H4 (cell line): ENCODE results near the gene APOC3. TPM values are rescaled to one million over a fixed set of nuclear protein-coding genes. Genes with fewer than 3 reads are reported as not detected.
A peak's percentile ranks its signal among the peaks of the same experiment; 100 is the strongest.
"Not testable (repeated sequence)": the region's sequence is repeated elsewhere in the genome, so short reads cannot be mapped to it uniquely, and the experiment has no call there.

Source experiments
- DNase-seq: peaks from one replicate; pipeline ENCODE4 v3.0.0-alpha.2; 2015; ENCODE audit warnings: low spot score
- total RNA-seq: library from RNA; depleted of rRNA; stranded (reverse); fragments of >200 nt; shearing (Covaris generic); gene quantifications from 2 replicates; pipeline ENCODE4 v1.2.3, GENCODE V29; 2014

The APOC3 gene
- total RNA-seq, 1 experiment from 2014 or later, result not detected

DNA sequence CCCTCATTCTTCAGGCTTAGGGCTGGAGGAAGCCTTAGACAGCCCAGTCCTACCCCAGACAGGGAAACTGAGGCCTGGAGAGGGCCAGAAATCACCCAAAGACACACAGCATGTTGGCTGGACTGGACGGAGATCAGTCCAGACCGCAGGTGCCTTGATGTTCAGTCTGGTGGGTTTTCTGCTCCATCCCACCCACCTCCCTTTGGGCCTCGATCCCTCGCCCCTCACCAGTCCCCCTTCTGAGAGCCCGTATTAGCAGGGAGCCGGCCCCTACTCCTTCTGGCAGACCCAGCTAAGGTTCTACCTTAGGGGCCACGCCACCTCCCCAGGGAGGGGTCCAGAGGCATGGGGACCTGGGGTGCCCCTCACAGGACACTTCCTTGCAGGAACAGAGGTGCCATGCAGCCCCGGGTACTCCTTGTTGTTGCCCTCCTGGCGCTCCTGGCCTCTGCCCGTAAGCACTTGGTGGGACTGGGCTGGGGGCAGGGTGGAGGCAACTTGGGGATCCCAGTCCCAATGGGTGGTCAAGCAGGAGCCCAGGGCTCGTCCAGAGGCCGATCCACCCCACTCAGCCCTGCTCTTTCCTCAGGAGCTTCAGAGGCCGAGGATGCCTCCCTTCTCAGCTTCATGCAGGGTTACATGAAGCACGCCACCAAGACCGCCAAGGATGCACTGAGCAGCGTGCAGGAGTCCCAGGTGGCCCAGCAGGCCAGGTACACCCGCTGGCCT lies 641 bp downstream of the APOC3 start:
- DNase-seq, result no peak

- DNase-seq, result no peak
Observed at GRCh38 chr11:116831790-116832349, 2.2 kb downstream of the APOC3 start.

DNA sequence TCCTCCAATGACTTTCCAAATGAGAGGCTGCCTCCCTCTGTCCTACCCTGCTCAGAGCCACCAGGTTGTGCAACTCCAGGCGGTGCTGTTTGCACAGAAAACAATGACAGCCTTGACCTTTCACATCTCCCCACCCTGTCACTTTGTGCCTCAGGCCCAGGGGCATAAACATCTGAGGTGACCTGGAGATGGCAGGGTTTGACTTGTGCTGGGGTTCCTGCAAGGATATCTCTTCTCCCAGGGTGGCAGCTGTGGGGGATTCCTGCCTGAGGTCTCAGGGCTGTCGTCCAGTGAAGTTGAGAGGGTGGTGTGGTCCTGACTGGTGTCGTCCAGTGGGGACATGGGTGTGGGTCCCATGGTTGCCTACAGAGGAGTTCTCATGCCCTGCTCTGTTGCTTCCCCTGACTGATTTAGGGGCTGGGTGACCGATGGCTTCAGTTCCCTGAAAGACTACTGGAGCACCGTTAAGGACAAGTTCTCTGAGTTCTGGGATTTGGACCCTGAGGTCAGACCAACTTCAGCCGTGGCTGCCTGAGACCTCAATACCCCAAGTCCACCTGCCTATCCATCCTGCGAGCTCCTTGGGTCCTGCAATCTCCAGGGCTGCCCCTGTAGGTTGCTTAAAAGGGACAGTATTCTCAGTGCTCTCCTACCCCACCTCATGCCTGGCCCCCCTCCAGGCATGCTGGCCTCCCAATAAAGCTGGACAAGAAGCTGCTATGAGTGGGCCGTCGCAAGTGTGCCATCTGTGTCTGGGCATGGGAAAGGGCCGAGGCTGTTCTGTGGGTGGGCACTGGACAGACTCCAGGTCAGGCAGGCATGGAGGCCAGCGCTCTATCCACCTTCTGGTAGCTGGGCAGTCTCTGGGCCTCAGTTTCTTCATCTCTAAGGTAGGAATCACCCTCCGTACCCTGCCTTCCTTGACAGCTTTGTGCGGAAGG lies 2.9 kb downstream of the APOC3 start:
- DNase-seq, result no peak

- no peak for DNase-seq
Observed at GRCh38 chr11:116833491-116833815, 3.7 kb downstream of the APOC3 start.

GRCh38 chr11:116833816-116834534 lies 4.3 kb downstream of the APOC3 start:
- no peak for DNase-seq

- DNase-seq, result not testable (repeated sequence)
Observed at GRCh38 chr11:116834535-116835041, 4.9 kb downstream of the APOC3 start.

GRCh38 chr11:116835042-116835772 lies 5.5 kb downstream of the APOC3 start:
- DNase-seq, result no peak

DNA sequence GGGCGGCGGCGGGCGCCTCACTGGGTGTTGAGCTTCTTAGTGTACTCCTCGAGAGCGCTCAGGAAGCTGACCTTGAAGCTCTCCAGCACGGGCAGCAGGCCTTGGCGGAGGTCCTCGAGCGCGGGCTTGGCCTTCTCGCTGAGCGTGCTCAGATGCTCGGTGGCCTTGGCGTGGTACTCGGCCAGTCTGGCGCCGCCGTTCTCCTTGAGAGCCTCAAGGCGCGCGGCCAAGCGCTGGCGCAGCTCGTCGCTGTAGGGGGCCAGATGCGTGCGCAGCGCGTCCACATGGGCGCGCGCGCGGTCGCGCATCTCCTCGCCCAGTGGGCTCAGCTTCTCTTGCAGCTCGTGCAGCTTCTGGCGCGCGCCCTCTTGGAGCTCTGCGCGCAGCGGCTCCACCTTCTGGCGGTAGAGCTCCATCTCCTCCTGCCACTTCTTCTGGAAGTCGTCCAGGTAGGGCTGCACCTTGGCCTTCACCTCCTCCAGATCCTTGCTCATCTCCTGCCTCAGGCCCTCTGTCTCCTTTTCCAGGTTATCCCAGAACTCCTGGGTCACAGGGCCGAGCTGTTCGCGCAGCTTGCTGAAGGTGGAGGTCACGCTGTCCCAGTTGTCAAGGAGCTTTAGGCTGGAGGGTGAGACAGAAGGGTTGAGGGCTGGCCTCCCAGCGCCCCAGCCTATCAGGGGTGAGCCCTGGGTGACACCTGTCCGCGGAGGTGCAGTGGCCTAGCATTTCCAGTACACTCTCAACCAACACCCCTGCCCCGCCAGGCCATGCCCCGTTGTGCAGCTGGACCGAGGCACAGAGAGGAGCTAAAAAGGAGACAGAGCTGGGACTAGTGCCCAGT lies 6.3 kb downstream of the APOC3 start:
- peak; percentile 83 for DNase-seq

GRCh38 chr11:116836632-116836991 lies 6.9 kb downstream of the APOC3 start:
- no peak for DNase-seq

GRCh38 chr11:116837231-116838091 lies 7.8 kb downstream of the APOC3 start, which contains the start of gene APOA1:
TSS of gene APOA1 (minus strand) at chr11:116837622. CDS start at chr11:116837387, 235 bp downstream.
- DNase-seq, result no peak

- no peak for DNase-seq
Observed at GRCh38 chr11:116838321-116839084, 8.8 kb downstream of the APOC3 start.

GRCh38 chr11:116840224-116840745 lies 10.6 kb downstream of the APOC3 start:
- no peak for DNase-seq

DNA sequence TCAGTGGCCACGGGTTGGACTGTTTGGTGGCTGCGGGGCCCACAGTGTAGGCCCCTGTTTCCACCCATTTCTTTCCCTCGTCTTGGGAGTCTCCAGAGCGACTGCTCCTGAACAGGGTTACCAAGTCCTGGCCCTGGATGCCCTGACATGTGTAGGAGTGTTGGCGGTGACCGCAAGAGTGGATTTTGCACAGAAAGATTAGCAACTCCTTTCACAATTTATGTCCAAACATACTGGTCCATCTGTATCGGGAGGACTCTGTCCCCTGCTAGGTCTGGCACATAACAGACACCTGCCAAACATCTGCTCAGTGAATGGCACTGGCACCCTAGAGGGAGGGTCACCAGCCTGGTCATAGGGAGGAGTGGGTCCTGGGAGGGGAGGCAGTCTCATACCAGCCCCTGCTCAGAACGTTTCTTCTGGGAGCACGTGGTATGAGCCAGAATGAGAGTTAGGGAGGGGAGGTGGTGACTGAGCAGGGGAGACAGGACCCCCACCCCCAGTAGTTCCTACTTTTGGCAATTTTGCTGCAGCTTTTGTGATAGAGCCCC lies 11.1 kb downstream of the APOC3 start:
- no peak for DNase-seq

DNA sequence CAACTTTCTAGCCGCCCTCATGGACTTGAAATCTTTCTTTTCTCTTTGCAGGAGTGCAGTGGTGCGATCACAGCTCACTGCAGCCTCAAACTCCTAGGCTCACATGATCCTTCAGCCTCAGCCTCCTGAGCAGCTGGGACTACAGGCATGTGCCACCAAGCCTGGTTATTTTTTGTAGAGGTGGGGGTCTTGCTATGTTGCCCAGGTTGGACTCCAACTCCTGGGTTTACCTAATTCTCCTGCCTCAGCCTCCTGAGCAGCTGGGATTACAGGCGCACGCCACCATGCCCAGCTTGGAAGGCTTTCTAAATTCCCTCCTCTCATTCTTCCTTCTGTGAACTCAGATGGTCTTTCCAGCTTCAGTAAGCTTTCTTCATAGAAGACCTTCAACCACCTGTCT lies 12.4 kb downstream of the APOC3 start:
- no peak for DNase-seq

GRCh38 chr11:116842909-116843308 lies 13.2 kb downstream of the APOC3 start:
- DNase-seq, result no peak

GRCh38 chr11:116843661-116844060 lies 14.0 kb downstream of the APOC3 start:
- no peak for DNase-seq

GRCh38 chr11:116844722-116845121 lies 15.0 kb downstream of the APOC3 start:
- DNase-seq, result no peak

- DNase-seq, result no peak
Observed at GRCh38 chr11:116847612-116848011, 17.9 kb downstream of the APOC3 start.
